ENCODE measurements around the gene PNPLA5. TPM values are rescaled to one million over a fixed set of nuclear protein-coding genes. Genes with fewer than 3 reads are reported as not detected.

PNPLA5 gene
- total RNA-seq, 1 experiment from 2014 or later, result 5.3 TPM

DNA sequence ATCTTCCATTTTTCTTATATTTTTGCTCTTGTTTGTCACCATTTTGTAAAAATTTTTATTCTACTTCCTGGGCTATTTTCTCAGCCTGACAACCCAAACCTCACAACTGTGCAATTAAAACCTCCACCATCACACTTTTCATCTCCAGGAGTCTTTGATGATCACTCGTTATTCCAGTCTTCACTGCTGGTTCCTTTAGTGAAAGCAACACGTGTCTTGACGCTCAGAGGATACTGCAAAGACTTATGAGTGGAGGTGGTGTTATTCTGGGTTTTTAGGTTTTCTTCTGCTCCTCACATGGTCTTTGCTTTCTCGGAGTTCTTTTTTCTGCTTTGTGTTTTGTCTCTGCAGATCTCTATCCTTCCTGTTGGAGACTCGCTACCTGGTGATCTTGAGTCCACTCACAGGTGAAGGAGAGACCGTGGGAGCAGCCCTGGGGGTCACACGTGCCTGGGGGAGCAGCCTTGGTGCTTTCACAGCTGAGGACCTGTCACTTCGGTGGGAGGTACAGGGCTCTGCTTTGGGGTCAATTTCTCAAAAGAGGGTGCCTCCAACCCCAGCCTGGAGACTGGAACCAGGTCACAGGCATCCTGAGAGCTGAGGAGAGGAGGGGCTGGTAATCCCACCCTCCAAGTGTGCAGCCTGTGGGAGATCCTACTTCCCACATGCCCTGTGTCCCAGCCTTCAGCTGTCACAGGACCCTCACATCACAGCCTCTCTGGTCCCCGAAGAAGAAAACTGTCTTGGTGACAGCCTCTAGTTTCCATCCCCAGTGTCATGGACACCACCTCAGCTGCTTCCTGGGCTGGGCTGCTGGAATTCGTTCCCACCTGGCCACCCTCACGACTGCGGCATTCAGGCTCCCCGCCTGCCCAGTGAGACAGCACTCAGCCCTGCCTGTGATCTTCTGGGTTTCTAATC is 40.5 kb downstream of the PNPLA5 start:
- TF ChIP-seq, protein P1, sequence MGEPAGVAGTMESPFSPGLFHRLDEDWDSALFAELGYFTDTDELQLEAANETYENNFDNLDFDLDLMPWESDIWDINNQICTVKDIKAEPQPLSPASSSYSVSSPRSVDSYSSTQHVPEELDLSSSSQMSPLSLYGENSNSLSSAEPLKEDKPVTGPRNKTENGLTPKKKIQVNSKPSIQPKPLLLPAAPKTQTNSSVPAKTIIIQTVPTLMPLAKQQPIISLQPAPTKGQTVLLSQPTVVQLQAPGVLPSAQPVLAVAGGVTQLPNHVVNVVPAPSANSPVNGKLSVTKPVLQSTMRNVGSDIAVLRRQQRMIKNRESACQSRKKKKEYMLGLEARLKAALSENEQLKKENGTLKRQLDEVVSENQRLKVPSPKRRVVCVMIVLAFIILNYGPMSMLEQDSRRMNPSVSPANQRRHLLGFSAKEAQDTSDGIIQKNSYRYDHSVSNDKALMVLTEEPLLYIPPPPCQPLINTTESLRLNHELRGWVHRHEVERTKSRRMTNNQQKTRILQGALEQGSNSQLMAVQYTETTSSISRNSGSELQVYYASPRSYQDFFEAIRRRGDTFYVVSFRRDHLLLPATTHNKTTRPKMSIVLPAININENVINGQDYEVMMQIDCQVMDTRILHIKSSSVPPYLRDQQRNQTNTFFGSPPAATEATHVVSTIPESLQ (CRISPR knock-in tag; IDR thresholded peaks at IDR 0.05), result no peak
- no peak for TF ChIP-seq CREB1 (CRISPR knock-in tag; IDR thresholded peaks at IDR 0.05)
- TF ChIP-seq FOXK1 (CRISPR knock-in tag; IDR thresholded peaks at IDR 0.05), result no peak
- TF ChIP-seq NFE2L1 (CRISPR knock-in tag; IDR thresholded peaks at IDR 0.05), result no peak
- TF ChIP-seq ATF1 (CRISPR knock-in tag; IDR thresholded peaks at IDR 0.05), result no peak
- TF ChIP-seq, protein P2, sequence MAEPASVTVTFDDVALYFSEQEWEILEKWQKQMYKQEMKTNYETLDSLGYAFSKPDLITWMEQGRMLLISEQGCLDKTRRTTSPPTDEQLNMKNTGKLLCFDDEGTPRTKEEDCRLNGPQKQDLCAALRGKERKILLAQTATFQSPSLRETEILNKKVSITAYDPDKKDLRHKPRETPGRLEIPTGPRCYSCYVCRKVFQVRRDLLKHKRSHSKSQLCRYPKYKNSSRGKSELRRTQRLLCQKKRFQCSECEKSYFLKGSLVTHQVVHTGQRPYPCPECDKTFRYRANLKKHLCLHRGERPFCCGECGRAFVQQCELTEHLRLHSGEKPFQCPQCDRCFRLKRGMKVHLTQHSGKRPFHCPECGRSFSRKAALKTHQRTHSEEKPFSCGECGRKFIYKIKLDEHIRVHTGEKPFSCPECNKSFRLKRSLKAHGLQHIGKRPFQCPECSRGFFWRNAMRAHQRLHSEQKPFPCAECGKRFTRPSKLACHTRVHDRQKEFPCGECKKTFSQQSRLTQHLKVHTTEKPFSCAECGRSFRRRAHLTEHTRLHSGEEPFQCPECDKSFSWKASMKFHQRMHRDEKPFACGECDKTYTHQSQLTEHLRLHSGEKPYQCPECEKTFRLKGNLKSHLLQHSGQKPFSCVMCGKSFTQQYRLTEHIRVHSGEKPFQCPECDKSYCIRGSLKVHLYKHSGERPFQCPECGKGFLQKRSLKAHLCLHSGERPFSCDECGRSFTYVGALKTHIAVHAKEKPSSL (CRISPR knock-in tag; conservative IDR thresholded peaks at IDR 0.05), result no peak
- TF ChIP-seq, protein P3, sequence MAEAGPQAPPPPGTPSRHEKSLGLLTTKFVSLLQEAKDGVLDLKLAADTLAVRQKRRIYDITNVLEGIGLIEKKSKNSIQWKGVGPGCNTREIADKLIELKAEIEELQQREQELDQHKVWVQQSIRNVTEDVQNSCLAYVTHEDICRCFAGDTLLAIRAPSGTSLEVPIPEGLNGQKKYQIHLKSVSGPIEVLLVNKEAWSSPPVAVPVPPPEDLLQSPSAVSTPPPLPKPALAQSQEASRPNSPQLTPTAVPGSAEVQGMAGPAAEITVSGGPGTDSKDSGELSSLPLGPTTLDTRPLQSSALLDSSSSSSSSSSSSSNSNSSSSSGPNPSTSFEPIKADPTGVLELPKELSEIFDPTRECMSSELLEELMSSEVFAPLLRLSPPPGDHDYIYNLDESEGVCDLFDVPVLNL (CRISPR knock-in tag; IDR thresholded peaks at IDR 0.05; ENCODE audit: borderline replicate concordance, low read depth), result no peak
- no peak for TF ChIP-seq NR2C2 (CRISPR knock-in tag; IDR thresholded peaks at IDR 0.05)
- TF ChIP-seq, protein P4, sequence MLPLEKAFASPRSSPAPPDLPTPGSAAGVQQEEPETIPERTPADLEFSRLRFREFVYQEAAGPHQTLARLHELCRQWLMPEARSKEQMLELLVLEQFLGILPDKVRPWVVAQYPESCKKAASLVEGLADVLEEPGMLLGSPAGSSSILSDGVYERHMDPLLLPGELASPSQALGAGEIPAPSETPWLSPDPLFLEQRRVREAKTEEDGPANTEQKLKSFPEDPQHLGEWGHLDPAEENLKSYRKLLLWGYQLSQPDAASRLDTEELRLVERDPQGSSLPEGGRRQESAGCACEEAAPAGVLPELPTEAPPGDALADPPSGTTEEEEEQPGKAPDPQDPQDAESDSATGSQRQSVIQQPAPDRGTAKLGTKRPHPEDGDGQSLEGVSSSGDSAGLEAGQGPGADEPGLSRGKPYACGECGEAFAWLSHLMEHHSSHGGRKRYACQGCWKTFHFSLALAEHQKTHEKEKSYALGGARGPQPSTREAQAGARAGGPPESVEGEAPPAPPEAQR (CRISPR knock-in tag; IDR thresholded peaks at IDR 0.05), result no peak
- ChIA-PET POLR2A (interaction anchor here (0.6 kb wide), 1 partner anchor 117 kb away, joined by 6 read pairs; no protein-coding TSS in a partner anchor), CTCF (interaction anchor here (0.5 to 11.6 kb wide), 5 partner anchors 11 to 236 kb away, joined by 3 to 140 read pairs (median 4); partner anchors contain the start of gene SULT4A1)
- no peak overlapping the region for H3K4me3 Mint-ChIP-seq
- peaks cover 31% of the 10 kb centered on the region for H3K4me1 Mint-ChIP-seq
- peak overlapping the region; percentile 6; the same call in 1 of the 2 replicates for H3K27ac Mint-ChIP-seq
- no peaks in the 10 kb centered on the region for H3K27me3 Mint-ChIP-seq (ENCODE audit: low read depth)
- peaks cover 2% of the 10 kb centered on the region for H3K9me3 Mint-ChIP-seq
- ATAC-seq, result no peak
- H3K36me3 Mint-ChIP-seq, result peaks cover 2% of the 10 kb centered on the region
- no peak for DNase-seq (ENCODE audit: low spot score)

DNA sequence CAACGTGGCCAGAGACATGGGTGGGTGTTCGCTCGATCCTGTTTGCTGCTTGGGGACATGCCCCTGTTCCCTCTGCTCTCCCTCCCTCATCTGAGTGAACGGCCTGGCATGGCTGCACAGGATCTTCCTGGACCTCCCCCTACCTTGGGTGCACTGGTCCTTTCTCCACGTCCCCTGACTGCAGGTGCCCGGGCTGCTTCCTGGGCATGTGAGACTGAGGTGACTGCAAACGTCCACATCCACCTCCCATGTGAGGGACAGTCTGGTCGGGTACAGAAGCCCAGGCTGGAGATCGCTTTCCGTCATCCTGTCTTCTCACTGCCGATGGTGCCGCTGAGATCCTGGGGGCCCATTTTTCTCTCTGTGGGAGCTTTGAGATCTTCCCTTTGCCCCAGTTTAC is 41.3 kb downstream of the PNPLA5 start:
- H3K27me3 Mint-ChIP-seq (ENCODE audit: low read depth), result no peaks in the 10 kb centered on the region
- H3K4me3 Mint-ChIP-seq, result no peak overlapping the region
- no peak for ATAC-seq
- DNase-seq (ENCODE audit: low spot score), result no peak
- H3K36me3 Mint-ChIP-seq, result no peaks in the 10 kb centered on the region
- CTCF ChIA-PET, result interaction anchor here (0.5 to 11.6 kb wide), 6 partner anchors 10 to 834 kb away, joined by 3 to 140 read pairs (median 4); no protein-coding TSS in a partner anchor
- POLR2A ChIA-PET, result no interaction called here
- no peaks in the 10 kb centered on the region for H3K9me3 Mint-ChIP-seq
- peaks cover 36% of the 10 kb centered on the region for H3K4me1 Mint-ChIP-seq
- peak overlapping the region; percentile 17; the same call in 1 of the 2 replicates for H3K27ac Mint-ChIP-seq
- TF ChIP-seq SP1 (CRISPR knock-in tag; conservative IDR thresholded peaks at IDR 0.05), result no peak
- TF ChIP-seq, protein P3 (CRISPR knock-in tag; IDR thresholded peaks at IDR 0.05; ENCODE audit: borderline replicate concordance, low read depth), result no peak
- TF ChIP-seq, protein P5, sequence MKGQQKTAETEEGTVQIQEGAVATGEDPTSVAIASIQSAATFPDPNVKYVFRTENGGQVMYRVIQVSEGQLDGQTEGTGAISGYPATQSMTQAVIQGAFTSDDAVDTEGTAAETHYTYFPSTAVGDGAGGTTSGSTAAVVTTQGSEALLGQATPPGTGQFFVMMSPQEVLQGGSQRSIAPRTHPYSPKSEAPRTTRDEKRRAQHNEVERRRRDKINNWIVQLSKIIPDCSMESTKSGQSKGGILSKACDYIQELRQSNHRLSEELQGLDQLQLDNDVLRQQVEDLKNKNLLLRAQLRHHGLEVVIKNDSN (CRISPR knock-in tag; IDR thresholded peaks at IDR 0.05), result no peak
- TF ChIP-seq, protein P6, sequence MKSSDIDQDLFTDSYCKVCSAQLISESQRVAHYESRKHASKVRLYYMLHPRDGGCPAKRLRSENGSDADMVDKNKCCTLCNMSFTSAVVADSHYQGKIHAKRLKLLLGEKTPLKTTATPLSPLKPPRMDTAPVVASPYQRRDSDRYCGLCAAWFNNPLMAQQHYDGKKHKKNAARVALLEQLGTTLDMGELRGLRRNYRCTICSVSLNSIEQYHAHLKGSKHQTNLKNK (CRISPR knock-in tag; IDR thresholded peaks at IDR 0.05), result no peak
- TF ChIP-seq, protein P4 (CRISPR knock-in tag; IDR thresholded peaks at IDR 0.05), result no peak
- TF ChIP-seq, protein P7, sequence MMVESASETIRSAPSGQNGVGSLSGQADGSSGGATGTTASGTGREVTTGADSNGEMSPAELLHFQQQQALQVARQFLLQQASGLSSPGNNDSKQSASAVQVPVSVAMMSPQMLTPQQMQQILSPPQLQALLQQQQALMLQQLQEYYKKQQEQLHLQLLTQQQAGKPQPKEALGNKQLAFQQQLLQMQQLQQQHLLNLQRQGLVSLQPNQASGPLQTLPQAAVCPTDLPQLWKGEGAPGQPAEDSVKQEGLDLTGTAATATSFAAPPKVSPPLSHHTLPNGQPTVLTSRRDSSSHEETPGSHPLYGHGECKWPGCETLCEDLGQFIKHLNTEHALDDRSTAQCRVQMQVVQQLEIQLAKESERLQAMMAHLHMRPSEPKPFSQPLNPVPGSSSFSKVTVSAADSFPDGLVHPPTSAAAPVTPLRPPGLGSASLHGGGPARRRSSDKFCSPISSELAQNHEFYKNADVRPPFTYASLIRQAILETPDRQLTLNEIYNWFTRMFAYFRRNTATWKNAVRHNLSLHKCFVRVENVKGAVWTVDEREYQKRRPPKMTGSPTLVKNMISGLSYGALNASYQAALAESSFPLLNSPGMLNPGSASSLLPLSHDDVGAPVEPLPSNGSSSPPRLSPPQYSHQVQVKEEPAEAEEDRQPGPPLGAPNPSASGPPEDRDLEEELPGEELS (CRISPR knock-in tag; IDR thresholded peaks at IDR 0.05), result no peak
- no peak for TF ChIP-seq FOXP1 (CRISPR knock-in tag; IDR thresholded peaks at IDR 0.05; ENCODE audit: borderline replicate concordance)
- no peak for TF ChIP-seq ZNF396 (CRISPR knock-in tag; IDR thresholded peaks at IDR 0.05; ENCODE audit: borderline replicate concordance)
- no peak for TF ChIP-seq TCF7 (CRISPR knock-in tag; IDR thresholded peaks at IDR 0.05; ENCODE audit: low read depth)
